HG03571 (cell line): ENCODE data around the gene SDHA.
"Not testable (repeated sequence)": the region's sequence is repeated elsewhere in the genome, so short reads cannot be mapped to it uniquely, and the experiment has no call there.

Experiments
- ATAC-seq: cut with Tn5 transposase; IDR thresholded peaks from one replicate; pipeline ENCODE4 v1.9.1; 2021; ENCODE audit not compliant: unreplicated experiment

Gene SDHA

DNA sequence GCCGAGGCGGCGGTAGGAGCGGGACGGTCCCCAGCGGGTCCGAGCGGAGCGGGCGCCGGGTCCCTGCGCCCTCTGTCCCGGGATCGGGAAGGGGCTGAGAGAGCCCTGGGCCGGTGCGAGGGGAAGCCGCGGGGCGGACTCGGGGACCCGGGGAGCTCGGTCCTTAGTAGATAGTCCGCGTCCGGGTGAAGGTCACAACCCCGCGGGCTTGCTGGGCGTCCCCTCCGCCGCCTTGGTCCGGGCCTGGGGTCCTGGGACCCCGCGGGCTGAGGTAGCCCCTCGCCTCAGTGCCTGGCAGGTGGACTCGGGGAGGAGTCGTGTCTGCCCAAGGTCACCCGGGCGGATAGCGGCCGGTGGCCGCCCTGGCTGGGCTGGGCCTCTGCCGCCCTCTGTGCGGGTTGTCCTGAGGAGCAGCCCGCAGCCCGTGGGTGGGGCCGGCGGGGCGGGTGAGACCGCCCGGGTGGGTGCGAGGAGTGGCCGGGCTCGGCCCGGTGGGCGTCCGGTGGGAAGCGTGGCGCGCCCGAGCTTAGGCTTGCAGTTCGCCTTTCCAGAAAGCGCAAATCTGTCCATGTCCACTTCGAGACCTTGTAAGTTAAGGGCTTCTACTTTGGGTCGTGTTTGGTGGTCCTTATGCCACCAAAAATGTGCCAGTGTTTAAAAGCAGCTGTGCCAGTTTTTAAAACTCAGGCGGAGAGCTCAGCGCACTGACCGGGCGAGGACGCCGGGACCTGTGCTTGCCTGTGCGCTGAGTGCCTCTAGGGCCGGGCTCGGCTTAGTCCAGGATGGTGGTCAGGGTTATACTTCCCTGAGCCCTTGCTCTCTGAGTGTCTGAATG lies 554 bp downstream of the SDHA start:
- peak; percentile 8 for ATAC-seq

DNA sequence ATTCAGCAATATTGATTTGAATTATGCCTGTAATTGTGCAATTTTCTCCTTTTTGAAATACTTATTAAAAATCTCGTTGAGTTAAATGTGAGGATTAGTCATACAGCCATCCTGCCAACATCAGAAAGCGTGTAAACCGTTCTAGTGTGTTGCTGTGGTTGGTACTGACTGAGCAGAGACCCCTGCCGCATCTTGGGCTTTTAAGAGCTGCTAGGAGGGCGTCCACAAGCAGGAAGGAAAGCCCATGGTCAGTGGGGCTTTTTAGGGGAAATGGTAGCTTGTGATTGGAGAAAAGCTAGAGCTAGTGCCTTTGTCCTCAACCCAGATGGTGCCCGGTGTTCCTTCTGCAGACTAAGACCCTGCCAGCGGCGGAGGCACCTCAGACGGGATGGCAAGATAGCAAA lies 1.3 kb downstream of the SDHA start:
- no peak for ATAC-seq

DNA sequence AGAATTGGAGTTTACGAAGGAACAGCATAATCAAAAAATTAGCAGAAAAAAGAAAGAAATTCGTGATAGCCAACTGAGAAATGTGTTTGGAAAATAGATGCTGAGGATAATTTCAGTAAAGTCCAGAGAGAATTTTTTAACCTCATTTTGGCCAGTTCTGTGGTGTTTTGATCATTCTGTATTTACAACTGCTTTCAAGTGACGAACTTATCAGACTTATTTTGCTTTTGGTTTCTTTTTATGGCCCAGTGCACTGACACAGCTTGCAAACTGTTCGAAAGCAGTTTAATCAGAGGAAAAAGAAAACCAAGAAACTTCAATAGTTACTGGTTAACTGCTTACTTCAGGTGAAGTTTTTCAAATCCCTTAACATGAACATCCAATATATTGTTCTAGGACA lies 1.9 kb downstream of the SDHA start:
- no peak for ATAC-seq

DNA sequence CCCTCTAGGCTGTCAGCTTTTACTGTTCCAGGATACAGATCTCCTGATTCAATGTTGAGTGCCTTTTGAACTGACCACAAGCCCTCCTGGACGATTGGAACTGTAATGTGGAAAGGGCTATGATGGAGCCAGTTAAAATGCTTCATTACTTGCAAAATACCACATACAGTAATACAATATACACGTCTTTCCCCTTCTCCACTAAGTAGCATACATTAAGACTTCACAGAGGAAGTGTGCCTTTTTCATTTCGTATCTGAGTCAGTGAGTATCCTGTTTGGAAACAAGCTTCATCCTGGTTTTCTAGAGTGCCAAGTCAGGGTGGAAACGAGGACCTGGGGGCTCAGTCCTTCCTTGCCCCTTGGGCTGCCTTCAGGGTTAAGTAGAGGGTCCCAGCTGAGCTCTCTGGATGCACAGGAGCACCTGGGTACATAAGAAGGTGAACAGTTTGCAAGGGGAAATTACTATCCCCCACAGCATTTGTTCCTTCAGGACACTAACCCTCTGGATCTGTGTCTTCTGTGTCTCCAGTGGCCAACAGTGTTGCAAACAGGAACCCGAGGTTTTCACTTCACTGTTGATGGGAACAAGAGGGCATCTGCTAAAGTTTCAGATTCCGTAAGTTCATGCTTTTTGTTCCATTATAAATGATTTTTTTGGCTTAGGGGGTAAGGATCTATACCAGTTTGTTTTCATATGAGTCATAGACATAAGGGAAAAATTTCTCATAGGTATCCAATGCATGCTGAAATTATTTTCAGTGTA lies 5.0 kb downstream of the SDHA start:
- not testable (repeated sequence) for ATAC-seq

DNA sequence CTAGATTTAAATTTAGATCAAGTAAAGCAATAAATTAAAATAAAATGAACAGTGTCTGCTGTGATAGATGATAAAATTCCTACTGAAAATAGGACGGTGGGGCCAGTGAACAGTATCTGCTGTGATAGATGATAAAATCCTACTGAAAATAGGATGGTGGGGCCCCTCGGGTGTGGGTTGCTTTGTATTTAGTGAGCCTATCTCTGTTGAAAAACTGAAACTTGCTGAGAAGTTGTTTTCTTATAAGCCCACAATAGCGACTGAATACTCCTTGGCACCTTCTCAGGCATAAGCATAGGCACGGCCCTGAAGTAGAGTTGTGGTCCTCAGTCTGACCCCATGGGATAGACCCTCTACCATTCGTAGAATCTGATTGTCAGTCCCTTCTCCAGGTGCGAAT lies 5.7 kb downstream of the SDHA start:
- no peak for ATAC-seq

DNA sequence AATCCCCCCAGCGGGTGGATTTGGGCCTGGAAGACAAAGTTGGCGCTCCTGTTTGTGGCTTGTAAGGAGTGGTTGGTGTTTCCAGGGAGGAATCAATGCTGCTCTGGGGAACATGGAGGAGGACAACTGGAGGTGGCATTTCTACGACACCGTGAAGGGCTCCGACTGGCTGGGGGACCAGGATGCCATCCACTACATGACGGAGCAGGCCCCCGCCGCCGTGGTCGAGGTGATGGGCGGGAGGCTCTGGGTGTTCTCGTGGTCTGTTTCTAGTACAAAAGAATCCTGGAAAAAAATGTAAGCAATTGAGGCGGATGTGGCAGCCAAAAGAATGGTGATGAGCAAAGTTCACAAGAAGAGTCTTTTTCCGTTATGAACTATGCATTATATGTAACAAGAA lies 7.2 kb downstream of the SDHA start:
- ATAC-seq = no peak

DNA sequence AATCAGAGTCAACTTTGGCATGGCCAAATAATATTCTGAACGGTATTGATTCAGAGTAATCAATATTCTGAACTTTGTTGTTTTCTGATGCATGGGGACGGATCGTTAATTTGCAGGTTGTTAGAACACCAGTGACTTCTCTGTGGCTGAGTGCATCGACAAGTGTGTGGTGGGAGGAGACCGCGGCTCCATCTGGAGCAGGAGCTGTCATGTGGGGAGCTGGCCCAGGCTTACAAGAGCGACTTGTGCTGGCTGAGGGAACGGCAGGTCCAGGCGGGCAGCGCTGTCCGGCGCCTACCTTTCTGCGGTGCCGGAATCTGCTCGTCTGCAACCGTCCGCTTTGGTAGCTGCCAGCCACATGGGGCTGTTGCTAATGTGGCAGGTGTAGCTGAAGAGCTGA lies 9.3 kb downstream of the SDHA start:
- not testable (repeated sequence) for ATAC-seq

DNA sequence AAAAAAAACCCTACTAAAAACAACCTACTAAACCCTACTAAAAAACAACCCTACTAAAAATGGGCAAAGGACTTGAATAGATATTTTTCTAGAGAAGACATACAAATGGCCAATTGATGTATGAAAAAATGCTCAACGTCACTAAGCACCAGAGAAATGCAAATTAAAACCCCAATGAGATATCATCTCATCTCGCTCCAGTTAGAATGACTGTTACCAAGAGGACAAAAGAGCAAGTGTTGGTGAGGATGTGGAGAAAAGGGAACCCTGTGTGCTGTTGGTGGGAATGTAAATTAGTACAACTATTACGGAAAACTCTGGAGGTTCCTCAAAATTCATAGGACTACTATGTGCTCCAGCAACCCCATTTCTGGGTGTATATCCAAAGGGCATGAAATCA lies 10.8 kb downstream of the SDHA start:
- no peak for ATAC-seq

DNA sequence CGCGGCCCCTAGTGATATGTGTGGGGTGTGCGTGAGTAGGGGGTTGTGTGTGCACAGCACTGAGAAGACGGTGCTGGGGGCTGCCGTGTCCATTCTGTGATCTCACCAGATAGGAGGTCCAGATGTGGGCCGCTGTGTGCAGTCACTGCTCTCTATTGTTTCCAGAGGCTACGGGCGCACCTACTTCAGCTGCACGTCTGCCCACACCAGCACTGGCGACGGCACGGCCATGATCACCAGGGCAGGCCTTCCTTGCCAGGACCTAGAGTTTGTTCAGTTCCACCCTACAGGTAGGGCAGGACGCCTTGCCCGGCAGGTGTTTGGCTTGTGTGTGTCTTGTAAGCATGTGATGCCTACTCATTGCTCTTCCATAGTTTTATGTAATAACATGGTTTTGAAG lies 12.6 kb downstream of the SDHA start:
- ATAC-seq = no peak

DNA sequence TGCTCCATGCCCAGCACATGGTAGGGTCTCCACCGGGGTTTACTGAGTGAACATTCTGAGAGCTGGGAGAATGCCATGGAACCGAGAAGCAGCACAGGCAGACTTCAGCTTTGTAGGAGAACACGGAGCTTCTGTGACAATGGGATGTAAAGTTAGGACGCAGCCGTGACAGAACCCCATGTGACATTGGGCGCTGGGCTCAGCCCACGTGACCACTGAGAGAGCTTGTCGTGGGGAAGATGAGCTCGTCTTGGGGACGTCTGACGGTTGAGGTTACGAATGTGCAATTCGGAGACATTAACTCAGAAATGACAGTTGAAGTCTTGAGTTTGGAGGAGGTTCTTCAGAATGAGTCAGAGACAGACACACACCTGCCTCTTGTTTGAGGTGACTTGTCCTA lies 13.5 kb downstream of the SDHA start:
- no peak for ATAC-seq

DNA sequence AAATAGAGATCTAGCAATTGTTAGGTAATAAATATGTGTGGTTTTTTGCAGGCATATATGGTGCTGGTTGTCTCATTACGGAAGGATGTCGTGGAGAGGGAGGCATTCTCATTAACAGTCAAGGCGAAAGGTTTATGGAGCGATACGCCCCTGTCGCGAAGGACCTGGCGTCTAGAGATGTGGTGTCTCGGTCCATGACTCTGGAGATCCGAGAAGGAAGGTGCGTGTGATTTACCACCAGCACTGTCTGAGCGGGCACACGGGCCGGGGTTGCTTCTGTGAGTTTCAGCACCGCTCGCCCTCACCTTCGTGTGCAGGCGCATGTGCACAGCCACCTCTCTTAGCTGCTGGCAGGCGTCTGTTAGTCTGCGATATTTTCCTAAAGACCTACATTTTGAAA lies 15.3 kb downstream of the SDHA start:
- ATAC-seq = not testable (repeated sequence)

DNA sequence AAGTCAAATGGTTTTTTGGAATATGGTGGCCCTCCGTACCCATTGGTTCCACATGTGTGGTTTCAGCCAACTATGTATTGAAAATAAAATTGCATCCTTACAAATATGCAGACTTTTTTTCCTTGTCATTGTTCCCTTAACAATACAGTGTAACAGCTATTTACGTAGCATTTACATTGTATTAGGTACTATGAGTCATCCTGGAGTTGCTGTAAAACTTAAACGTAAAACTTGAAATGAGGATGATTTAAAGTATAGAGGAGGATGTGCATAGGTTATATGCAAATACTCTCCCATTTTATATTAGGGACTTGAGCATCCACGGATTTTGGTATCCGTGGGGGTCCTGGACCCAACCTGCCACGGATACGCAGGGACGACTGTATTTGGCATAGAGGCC lies 16.3 kb downstream of the SDHA start:
- ATAC-seq = no peak

DNA sequence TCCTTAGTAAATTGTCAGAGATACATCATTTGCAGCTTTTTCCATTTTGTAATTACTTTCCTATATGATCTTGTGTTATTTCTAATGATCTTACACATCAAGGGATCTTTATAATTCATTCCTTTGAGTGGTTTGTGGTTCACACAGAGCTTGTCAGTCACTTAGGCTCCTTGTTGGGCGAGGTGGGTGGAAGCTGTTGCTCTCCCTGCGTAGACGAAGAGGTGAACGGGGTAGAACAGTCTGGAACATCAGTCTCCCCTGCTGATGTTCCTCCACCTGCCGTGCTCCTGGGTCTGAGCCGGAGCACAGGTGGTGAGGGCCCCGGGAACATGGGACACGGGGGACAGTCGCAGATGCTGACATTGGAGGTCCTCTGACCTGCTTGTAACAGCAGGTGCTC lies 17.4 kb downstream of the SDHA start:
- ATAC-seq = not testable (repeated sequence)

DNA sequence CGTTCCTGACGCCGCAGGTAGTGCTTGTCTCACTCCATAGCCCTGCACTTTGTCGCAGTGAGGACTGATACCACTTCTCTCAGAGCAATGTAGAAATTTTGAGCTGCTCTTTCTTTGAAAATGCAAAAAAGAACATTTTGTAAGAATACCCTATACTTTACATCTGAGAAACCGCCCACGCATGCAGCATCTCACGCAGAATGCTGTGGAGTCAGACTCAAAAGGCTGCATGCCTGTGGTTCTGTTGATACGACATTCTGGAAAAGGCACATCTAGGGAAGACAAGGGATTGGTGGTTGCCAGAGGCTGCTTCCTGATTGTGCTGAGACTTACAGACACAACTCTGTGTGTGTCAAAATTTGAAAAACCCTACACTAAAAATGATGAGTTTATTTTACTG lies 19.8 kb downstream of the SDHA start:
- ATAC-seq = not testable (repeated sequence)

DNA sequence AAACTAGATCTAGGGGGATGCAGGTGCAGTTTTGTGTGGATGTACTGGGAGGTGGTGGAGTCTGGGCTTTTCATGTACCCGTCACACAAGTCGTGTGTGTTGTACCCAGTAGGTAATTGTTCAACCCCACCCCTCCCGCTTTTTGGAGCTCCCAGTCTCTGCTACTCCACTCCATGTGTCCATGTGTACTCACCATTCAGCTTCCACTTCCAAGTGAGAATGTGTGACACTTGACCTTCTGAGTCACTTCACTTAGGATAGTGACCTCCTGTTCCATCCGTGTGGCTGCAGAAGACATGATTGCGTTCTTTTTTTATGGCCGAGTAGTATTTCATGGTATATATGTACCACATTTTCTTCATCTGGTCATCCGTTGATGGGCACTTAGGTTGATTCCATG lies 22.4 kb downstream of the SDHA start:
- not testable (repeated sequence) for ATAC-seq

DNA sequence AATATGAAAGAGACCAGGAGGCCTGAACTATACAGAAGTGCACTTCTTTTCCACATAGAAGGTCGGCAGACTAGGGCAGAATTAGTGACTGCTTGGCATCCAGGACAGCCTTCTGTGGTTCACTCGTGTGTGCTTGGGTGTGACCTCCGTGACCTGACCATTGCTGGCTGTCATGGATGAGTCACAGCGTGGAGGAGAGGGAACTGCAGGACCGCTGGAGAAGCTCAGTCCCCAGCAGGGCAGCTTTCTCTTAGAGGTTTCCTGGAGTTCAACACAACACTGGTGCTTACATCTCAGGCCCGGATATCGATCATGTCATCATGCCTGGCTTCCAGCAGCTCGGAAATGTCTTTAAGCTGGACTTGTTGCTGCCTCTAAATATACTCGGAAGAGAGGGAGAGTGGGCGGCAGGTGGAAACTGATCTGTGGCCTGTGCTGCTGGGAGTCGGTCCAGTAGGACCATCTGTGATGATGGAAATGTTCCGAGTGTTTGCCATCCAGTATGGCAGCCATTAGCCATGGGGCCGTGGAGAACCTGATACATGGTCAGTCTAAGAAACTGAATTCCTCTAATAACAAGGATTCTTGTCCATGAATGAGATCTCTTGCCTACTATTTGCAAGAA lies 23.0 kb downstream of the SDHA start:
- ATAC-seq = not testable (repeated sequence)

DNA sequence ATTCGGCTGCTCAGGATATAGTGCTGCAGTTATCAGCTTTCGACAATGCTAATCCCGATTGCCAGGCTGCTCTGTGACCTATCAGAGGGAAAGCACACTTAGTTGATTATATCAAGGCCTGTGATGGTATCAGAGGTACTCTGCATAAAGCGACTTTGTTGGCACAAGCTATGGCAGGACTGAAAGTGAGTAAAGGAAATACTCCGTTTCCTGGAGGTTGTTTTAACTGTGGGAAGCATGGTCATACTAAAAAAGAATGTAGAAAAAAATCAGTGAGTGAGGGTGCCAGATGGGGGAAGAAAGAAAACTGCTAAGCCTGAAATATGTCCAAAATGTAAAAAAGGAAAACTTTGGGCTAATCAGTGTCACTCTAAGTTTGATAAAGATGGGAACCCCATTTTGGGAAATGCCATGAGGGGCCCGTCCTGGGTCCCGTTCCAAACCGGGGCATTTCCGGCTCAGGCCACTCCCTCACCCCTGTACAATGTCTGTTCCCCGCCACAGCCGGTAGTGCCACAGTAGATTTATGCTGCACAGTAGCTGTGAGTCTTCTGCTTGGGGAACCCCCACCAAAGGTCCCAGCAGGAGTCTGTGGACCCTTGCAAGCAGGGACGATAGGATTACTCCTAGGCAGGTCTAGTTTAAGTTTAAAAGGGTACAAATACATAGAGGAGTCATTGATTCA lies 25.7 kb downstream of the SDHA start:
- ATAC-seq = not testable (repeated sequence)

DNA sequence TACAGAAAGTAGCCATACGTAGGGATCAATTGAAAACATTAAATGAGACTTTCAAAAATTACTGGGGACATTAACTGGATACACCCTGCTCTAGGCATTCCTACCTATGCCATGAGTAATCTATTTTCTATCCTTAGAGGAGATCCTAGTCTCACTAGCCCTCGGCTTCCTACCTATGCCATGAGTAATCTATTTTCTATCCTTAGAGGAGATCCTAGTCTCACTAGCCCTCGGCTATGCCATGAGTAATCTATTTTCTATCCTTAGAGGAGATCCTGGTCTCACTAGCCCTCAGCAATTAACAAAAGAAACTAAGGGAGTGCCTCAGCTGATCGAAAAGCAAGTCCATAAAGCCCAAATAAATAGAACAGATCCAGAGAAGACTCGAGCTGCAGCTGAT lies 27.6 kb downstream of the SDHA start:
- not testable (repeated sequence) for ATAC-seq

DNA sequence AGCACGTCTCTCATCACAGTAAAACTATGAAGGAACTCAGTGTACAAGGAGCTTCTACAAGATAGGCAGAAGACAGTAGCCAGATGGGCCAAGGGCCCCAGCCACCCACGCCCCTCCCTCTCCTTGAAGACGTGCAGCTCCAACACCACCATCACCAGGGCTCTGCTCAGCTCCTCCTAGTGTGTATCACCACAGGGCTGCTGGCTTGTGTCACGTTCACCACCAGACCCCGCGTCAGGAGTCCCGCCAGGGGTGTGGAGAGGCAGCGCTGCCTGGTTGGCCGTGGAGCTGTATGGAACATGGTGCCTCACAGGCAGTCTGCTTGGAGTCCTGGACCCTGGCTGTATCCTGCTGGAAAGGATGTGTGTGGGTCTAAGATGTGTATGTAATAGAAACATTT lies 32.3 kb downstream of the SDHA start:
- ATAC-seq = not testable (repeated sequence)

DNA sequence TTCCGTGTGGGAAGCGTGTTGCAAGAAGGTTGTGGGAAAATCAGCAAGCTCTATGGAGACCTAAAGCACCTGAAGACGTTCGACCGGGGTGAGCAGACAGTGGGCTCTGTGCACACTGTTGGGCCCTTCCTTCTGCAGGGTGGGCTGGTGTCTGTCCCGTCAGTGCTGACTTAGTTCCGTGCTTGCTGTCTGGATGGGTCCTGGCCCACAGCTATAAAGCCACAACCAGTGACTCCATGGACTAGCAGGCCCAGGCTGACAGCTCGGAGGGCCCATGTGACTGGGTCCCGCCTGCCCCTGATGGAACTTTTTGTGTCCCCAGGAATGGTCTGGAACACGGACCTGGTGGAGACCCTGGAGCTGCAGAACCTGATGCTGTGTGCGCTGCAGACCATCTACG lies 32.9 kb downstream of the SDHA start:
- not testable (repeated sequence) for ATAC-seq

DNA sequence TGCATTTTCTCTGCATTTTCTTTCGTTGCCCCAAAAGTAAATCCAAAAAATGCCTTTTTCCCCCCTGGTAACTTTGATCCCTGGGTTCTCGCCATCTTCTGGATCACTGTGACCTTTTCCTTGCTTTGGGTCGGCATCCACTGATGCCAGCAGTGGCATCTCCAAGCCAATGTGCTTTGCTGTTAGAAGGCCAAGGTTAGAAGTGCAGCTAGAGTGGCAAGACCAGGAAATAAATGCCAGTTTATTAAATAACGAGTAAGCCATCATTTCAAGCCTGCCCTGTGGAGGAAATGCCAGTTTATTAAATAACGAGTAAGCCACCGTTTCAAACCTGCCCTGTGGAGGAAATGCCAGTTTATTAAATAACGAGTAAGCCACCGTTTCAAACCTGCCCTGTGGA lies 33.4 kb downstream of the SDHA start:
- not testable (repeated sequence) for ATAC-seq
